Endothelial cell of umbilical vein (primary cell): Measurements from ENCODE around the gene SNAPC2. TPM values are rescaled to one million over a fixed set of nuclear protein-coding genes. Genes with fewer than 3 reads are reported as not detected.

Experiments used
- BruUV-seq: library from RNA; stranded (reverse); fragments of 400-500 nt; replicated peaks from 2 replicates; lab custom pipeline; 2021; lab: Mats Ljungman, UMichigan
- CTCF ChIA-PET: fragments of 300-600, 350-600 bp; sonication (Branson Sonifier 250); formaldehyde crosslinking; loops from one replicate; lab custom pipeline; 2021; ENCODE audit warnings: antibody characterized with exemption, inconsistent platforms; lab: Charles Lee
- POLR2A ChIA-PET: fragments of 300-600, 350-600 bp; sonication (Branson Sonifier 250); formaldehyde crosslinking; loops from one replicate; lab custom pipeline; 2021; ENCODE audit warnings: antibody characterized with exemption, inconsistent platforms; lab: Charles Lee
- DNase-seq: peaks from one replicate; pipeline ENCODE4 v3.0.0-alpha.2; 2011; ENCODE audit warnings: low read depth, low spot score
- FAIRE-seq: peaks from 2 replicates; lab custom pipeline; 2011; peaks lifted over from hg19 to GRCh38; lab: Jason Lieb, UNC
- H2AFZ ChIP-seq: 2 replicates; pipeline ENCODE4 v1.6.0; 2012; ENCODE audit warnings: low read depth, low read length, control low read depth, inconsistent platforms
- H3K27ac ChIP-seq: 2 replicates; pipeline ENCODE4 v1.5.1; 2011; ENCODE audit warnings: low read depth, mild to moderate bottlenecking, control low read depth, low read length, moderate library complexity; ENCODE audit not compliant: insufficient read depth
- H3K27me3 ChIP-seq, 2 experiments: 2 replicates each; pipeline versions ENCODE4 v1.6.0 to v1.6.1; 2011; ENCODE audit warnings: low read length in 2 of 2, mixed read lengths in 1 of 2; ENCODE audit not compliant: control insufficient read depth in 2 of 2, insufficient read depth in 2 of 2
- H3K36me3 ChIP-seq, 2 experiments: 2 replicates in 1 of 2; 3 replicates in 1 of 2; pipeline ENCODE4 v1.5.1; 2011; ENCODE audit warnings: low read length in 2 of 2, mild to moderate bottlenecking in 1 of 2, moderate library complexity in 1 of 2; ENCODE audit not compliant: control insufficient read depth in 2 of 2, insufficient read depth in 2 of 2; ENCODE audit errors: extremely low read depth in 1 of 2
- H3K4me1 ChIP-seq: 3 replicates; pipeline ENCODE4 v1.5.1; 2011; ENCODE audit warnings: mild to moderate bottlenecking, low read length; ENCODE audit not compliant: control insufficient read depth, insufficient read depth; ENCODE audit errors: extremely low read depth
- H3K4me2 ChIP-seq: 2 replicates; pipeline ENCODE4 v1.6.1; 2011; ENCODE audit warnings: low read length, control low read depth, mixed read lengths; ENCODE audit not compliant: insufficient read depth
- H3K4me3 ChIP-seq, 3 experiments: fragments of 200-600 bp in 1 of 3; sonication (generic), shearing (Covaris generic) in 1 of 3; replicated peaks in 1 of 3; 2 replicates each; pipeline ENCODE4 v1.5.1; 2011 to 2016; ENCODE audit warnings: control low read depth in 3 of 3, low read length in 3 of 3, mild to moderate bottlenecking in 2 of 3, inconsistent platforms in 1 of 3, low read depth in 1 of 3, moderate library complexity in 1 of 3; ENCODE audit not compliant: insufficient read depth in 1 of 3
- H3K79me2 ChIP-seq: 2 replicates; pipeline ENCODE4 v1.6.0; 2012; ENCODE audit warnings: low read length, inconsistent platforms; ENCODE audit not compliant: control insufficient read depth, insufficient read depth
- H3K9ac ChIP-seq: replicated peaks from 2 replicates; pipeline ENCODE3; 2011; ENCODE audit warnings: low read length, control low read depth; ENCODE audit not compliant: insufficient read depth; ENCODE audit errors: extremely low read depth
- H3K9me1 ChIP-seq: replicated peaks from 3 replicates; pipeline ENCODE4 v1.6.0; 2011; ENCODE audit warnings: mild to moderate bottlenecking, low read length; ENCODE audit not compliant: control insufficient read depth, insufficient read depth; ENCODE audit errors: extremely low read depth
- H3K9me3 ChIP-seq: replicated peaks from 2 replicates; pipeline ENCODE4 v1.5.1; 2012; ENCODE audit warnings: low read length, inconsistent platforms; ENCODE audit not compliant: control insufficient read depth, insufficient read depth
- H4K20me1 ChIP-seq: replicated peaks from 2 replicates; pipeline ENCODE3; 2011; ENCODE audit warnings: mild to moderate bottlenecking, low read length; ENCODE audit not compliant: control insufficient read depth, insufficient read depth; ENCODE audit errors: extremely low read depth
- GATA2 ChIP-seq: IDR thresholded peaks from 2 replicates; pipeline ENCODE4 v1.7.0; 2011; ENCODE audit warnings: low read depth, mild to moderate bottlenecking, moderate library complexity, mixed read lengths, low read length; ENCODE audit not compliant: insufficient read length, insufficient read depth
- JUN ChIP-seq: IDR thresholded peaks from 2 replicates; pipeline ENCODE4 v1.6.1; 2011; ENCODE audit warnings: borderline replicate concordance, low read depth; ENCODE audit not compliant: insufficient read length, insufficient read depth
- MYC ChIP-seq: IDR thresholded peaks from one replicate; pipeline ENCODE4 v1.6.1; 2011; ENCODE audit warnings: mild to moderate bottlenecking, low read depth, low read length
- POLR2AphosphoS5 ChIP-seq: IDR thresholded peaks from 2 replicates; pipeline ENCODE4 v1.6.1; 2012; ENCODE audit warnings: low read depth, mild to moderate bottlenecking, control low read depth, low read length, moderate library complexity; ENCODE audit not compliant: insufficient read depth
- dilution Hi-C: fragments of 300-500 bp; cut with MboI; formaldehyde crosslinking; loops from one replicate; pipeline ENCODE4 v1.15.0; 2019; ENCODE audit warnings: low sequenced_read_pairs; ENCODE audit not compliant: extremely low pct_ligation_motif_present
- intact Hi-C: fragments of 100-400 bp; cut with micrococcal nuclease; formaldehyde crosslinking; loops from one replicate; pipeline ENCODE4 v1.10.0; 2022
- polyA plus RNA-seq, 4 experiments: library from polyadenylated mRNA; depleted of rRNA in 3 of 4; stranded (reverse) in 3 of 4; unstranded in 1 of 4; fragments of >200 nt; gene quantifications; 2 replicates each; pipeline versions ENCODE4 v1.2.1 to v1.2.3, GENCODE V29; 2011 to 2012; ENCODE audit warnings: missing spikeins in 1 of 4
- total RNA-seq: library from RNA; stranded (reverse); gene quantifications from 2 replicates; pipeline ENCODE4 v1.2.3, GENCODE V29; 2021
- TF ChIP-seq, protein P1 (sequence below): IDR thresholded peaks from 2 replicates; pipeline ENCODE4 v1.6.1; 2011; ENCODE audit not compliant: insufficient read depth, insufficient read length

Gene SNAPC2
- total and polyA plus RNA-seq, 2 donors (not counting 3 experiments of a cell fraction or from before 2014, with no cell fraction given), result 23.7 to 25.8 TPM

DNA sequence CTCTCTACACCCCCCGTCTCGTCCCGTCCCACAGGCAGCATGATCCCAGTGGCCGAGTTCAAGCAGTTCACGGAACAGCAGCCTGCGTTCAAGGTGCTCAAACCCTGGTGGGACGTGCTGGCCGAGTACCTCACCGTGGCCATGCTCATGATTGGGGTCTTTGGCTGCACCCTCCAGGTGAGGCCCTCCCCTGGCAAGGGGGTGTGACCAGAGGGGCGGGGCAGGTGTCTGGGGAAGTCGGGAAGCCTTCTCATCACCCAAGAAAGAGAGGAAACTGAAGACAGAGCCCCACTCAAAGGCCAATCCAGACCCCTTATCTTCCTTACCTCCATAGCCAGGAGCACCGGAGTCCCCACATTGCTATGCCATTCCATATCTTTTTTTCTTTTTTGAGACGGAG, 24.6 kb upstream of the SNAPC2 start:
- no peak overlapping the region for H3K4me2 ChIP-seq
- no peaks in the 10 kb centered on the region for H3K4me1 ChIP-seq
- H3K36me3 ChIP-seq, result no peaks in the 10 kb centered on the region
- H2AFZ ChIP-seq, result no peak overlapping the region
- H3K4me3 ChIP-seq, result no peak overlapping the region
- ChIA-PET POLR2A (no interaction called here), CTCF (no interaction called here)
- intact Hi-C loops (no loop called here), dilution Hi-C loops (no loop called here)
- FAIRE-seq, result no peak
- no peaks in the 10 kb centered on the region for H3K9me3 ChIP-seq
- no peaks in the 10 kb centered on the region for H4K20me1 ChIP-seq
- no peaks in the 10 kb centered on the region for H3K9me1 ChIP-seq
- BruUV-seq, result no TSS peak
- H3K79me2 ChIP-seq, result no peaks in the 10 kb centered on the region
- H3K27ac ChIP-seq, result no peak overlapping the region
- no peak for DNase-seq
- no peak for TF ChIP-seq JUN
- no peak for TF ChIP-seq GATA2
- TF ChIP-seq MYC, result no peak
- no peak overlapping the region for H3K9ac ChIP-seq
- no peaks in the 10 kb centered on the region for H3K27me3 ChIP-seq

GRCh38 chr19:7897292-7897691, 22.8 kb upstream of the SNAPC2 start:
- H3K4me3 ChIP-seq, result no peak overlapping the region
- no peak overlapping the region for H3K4me2 ChIP-seq
- dilution Hi-C loops, result no loop called here
- no peaks in the 10 kb centered on the region for H3K9me1 ChIP-seq
- H4K20me1 ChIP-seq, result no peaks in the 10 kb centered on the region
- H3K27me3 ChIP-seq, result no peaks in the 10 kb centered on the region
- TF ChIP-seq, protein P1, sequence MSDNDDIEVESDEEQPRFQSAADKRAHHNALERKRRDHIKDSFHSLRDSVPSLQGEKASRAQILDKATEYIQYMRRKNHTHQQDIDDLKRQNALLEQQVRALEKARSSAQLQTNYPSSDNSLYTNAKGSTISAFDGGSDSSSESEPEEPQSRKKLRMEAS, result no peak
- TF ChIP-seq POLR2AphosphoS5, result no peak
- POLR2A ChIA-PET, result no interaction called here
- H2AFZ ChIP-seq, result no peak overlapping the region
- CTCF ChIA-PET, result interaction anchor here (0.6 to 2.0 kb wide), 2 partner anchors 23 to 28 kb away, joined by 5 to 9 read pairs; partner anchors contain the start of gene SNAPC2
- FAIRE-seq (no peak), DNase-seq (no peak)
- no peaks in the 10 kb centered on the region for H3K79me2 ChIP-seq
- no peaks in the 10 kb centered on the region for H3K9me3 ChIP-seq
- intact Hi-C loops, result no loop called here
- H3K27ac ChIP-seq, result no peak overlapping the region
- BruUV-seq, result no TSS peak
- H3K36me3 ChIP-seq, result no peaks in the 10 kb centered on the region
- H3K4me1 ChIP-seq, result no peaks in the 10 kb centered on the region
- H3K9ac ChIP-seq, result no peak overlapping the region
